ENCODE results near the gene HK2.

HK2 gene

GRCh38 chr2:74822771-74823566 is 11.0 kb upstream of the HK2 start:
- no peak overlapping the region for H3K4me2 ChIP-seq (ENCODE audit: low read length)
- H3K27me3 ChIP-seq (ENCODE audit: insufficient read depth, low read length), result no peaks in the 10 kb centered on the region
- no peaks in the 10 kb centered on the region for H3K9me3 ChIP-seq (ENCODE audit: low read length)
- H3K4me3 ChIP-seq (ENCODE audit: low read depth, low read length, poor library complexity, severe bottlenecking), result no peak overlapping the region
- peaks cover 5% of the 10 kb centered on the region for H3K4me1 ChIP-seq (ENCODE audit: insufficient read depth, low read length, severe bottlenecking)
- no peaks in the 10 kb centered on the region for H3K79me2 ChIP-seq (ENCODE audit: insufficient read depth, low read length)
- no peak for TF ChIP-seq CTCF (IDR thresholded peaks at IDR 0.05; ENCODE audit: low read length)
- TF ChIP-seq EZH2 (IDR thresholded peaks at IDR 0.05; ENCODE audit: borderline replicate concordance, low read length), result no peak
- H3K9ac ChIP-seq (ENCODE audit: low read length), result no peak overlapping the region
- no peaks in the 10 kb centered on the region for H3K9me2 ChIP-seq (ENCODE audit: low read depth, low read length)
- H3K27ac ChIP-seq (ENCODE audit: low read depth, low read length, poor library complexity, severe bottlenecking), result no peak overlapping the region
- H4K20me1 ChIP-seq (ENCODE audit: insufficient read depth, low read length), result no peaks in the 10 kb centered on the region
- no peaks in the 10 kb centered on the region for H3F3A ChIP-seq (ENCODE audit: insufficient read depth, low read length)
- H2AFZ ChIP-seq (ENCODE audit: low read length), result no peak overlapping the region
- H3K36me3 ChIP-seq (ENCODE audit: insufficient read depth, low read length), result no peaks in the 10 kb centered on the region

GRCh38 chr2:74824679-74825078 is 9.2 kb upstream of the HK2 start:
- H3K4me2 ChIP-seq (ENCODE audit: low read length), result no peak overlapping the region
- H3K4me3 ChIP-seq (ENCODE audit: low read depth, low read length, poor library complexity, severe bottlenecking), result no peak overlapping the region
- peaks cover 13% of the 10 kb centered on the region for H3K4me1 ChIP-seq (ENCODE audit: insufficient read depth, low read length, severe bottlenecking)
- H3K9me3 ChIP-seq (ENCODE audit: low read length), result no peaks in the 10 kb centered on the region
- H2AFZ ChIP-seq (ENCODE audit: low read length), result no peak overlapping the region
- H3F3A ChIP-seq (ENCODE audit: insufficient read depth, low read length), result no peaks in the 10 kb centered on the region
- H3K9me2 ChIP-seq (ENCODE audit: low read depth, low read length), result no peaks in the 10 kb centered on the region
- no peaks in the 10 kb centered on the region for H3K27me3 ChIP-seq (ENCODE audit: insufficient read depth, low read length)
- H3K79me2 ChIP-seq (ENCODE audit: insufficient read depth, low read length), result no peaks in the 10 kb centered on the region
- H3K9ac ChIP-seq (ENCODE audit: low read length), result no peak overlapping the region
- no peaks in the 10 kb centered on the region for H4K20me1 ChIP-seq (ENCODE audit: insufficient read depth, low read length)
- H3K27ac ChIP-seq (ENCODE audit: low read depth, low read length, poor library complexity, severe bottlenecking), result no peak overlapping the region
- TF ChIP-seq CTCF (IDR thresholded peaks at IDR 0.05; ENCODE audit: low read length), result no peak
- no peak for TF ChIP-seq EZH2 (IDR thresholded peaks at IDR 0.05; ENCODE audit: borderline replicate concordance, low read length)
- H3K36me3 ChIP-seq (ENCODE audit: insufficient read depth, low read length), result no peaks in the 10 kb centered on the region

GRCh38 chr2:74828543-74828942 is 5.4 kb upstream of the HK2 start:
- Histone ChIP-seq H3K27me3 (ENCODE audit: insufficient read depth, low read length) (no peaks in the 10 kb centered on the region), H3K4me3 (ENCODE audit: low read depth, low read length, poor library complexity, severe bottlenecking) (no peak overlapping the region), H3K9me3 (ENCODE audit: low read length) (no peaks in the 10 kb centered on the region), H3K4me1 (ENCODE audit: insufficient read depth, low read length, severe bottlenecking) (peaks cover 23% of the 10 kb centered on the region), H2AFZ (ENCODE audit: low read length) (no peak overlapping the region), H3K36me3 (ENCODE audit: insufficient read depth, low read length) (no peaks in the 10 kb centered on the region), H3K9ac (ENCODE audit: low read length) (no peak overlapping the region), H3K4me2 (ENCODE audit: low read length) (no peak overlapping the region), H3K79me2 (ENCODE audit: insufficient read depth, low read length) (no peaks in the 10 kb centered on the region), H4K20me1 (ENCODE audit: insufficient read depth, low read length) (no peaks in the 10 kb centered on the region), H3F3A (ENCODE audit: insufficient read depth, low read length) (no peaks in the 10 kb centered on the region), H3K9me2 (ENCODE audit: low read depth, low read length) (no peaks in the 10 kb centered on the region), H3K27ac (ENCODE audit: low read depth, low read length, poor library complexity, severe bottlenecking) (no peak overlapping the region)
- TF ChIP-seq CTCF (IDR thresholded peaks at IDR 0.05; ENCODE audit: low read length) (no peak), EZH2 (IDR thresholded peaks at IDR 0.05; ENCODE audit: borderline replicate concordance, low read length) (no peak)
